Measurements from ENCODE around the gene PLA2G10.

GRCh38 chr16:14677627-14678026, 16.5 kb downstream of the PLA2G10 start:
- TF ChIP-seq CTCF (IDR thresholded peaks at IDR 0.05) (no peak), EZH2 (IDR thresholded peaks at IDR 0.05) (no peak), EZH2phosphoT487 (IDR thresholded peaks at IDR 0.05) (no peak)
